GM12892 (cell line): ENCODE results near the gene GSTA4.

Experiments used
- DNase-seq: peaks from one replicate; pipeline ENCODE4 v3.0.0; 2011; ENCODE audit not compliant: insufficient read length
- FAIRE-seq: peaks from 2 replicates; lab custom pipeline; 2011; peaks lifted over from hg19 to GRCh38; lab: Jason Lieb, UNC
- POLR2A ChIP-seq: IDR thresholded peaks from 2 replicates; pipeline ENCODE4 v1.6.1; 2011; ENCODE audit warnings: low read depth, low read length, control low read depth
- POLR2AphosphoS5 ChIP-seq: IDR thresholded peaks from 2 replicates; pipeline ENCODE4 v1.6.1; 2011; ENCODE audit warnings: low read depth, low read length, control low read depth
- TAF1 ChIP-seq: IDR thresholded peaks from 2 replicates; pipeline ENCODE4 v1.6.1; 2011; ENCODE audit warnings: low read depth, mild to moderate bottlenecking, control low read depth, low read length, borderline replicate concordance

The GSTA4 gene

GRCh38 chr6:53029761-53030160, 34.7 kb upstream of the GSTA4 start:
- DNase-seq (no peak), FAIRE-seq (no peak)
- TF ChIP-seq POLR2AphosphoS5 (no peak), POLR2A (no peak), TAF1 (no peak)

GRCh38 chr6:53029257-53029656, 34.2 kb upstream of the GSTA4 start:
- TF ChIP-seq POLR2A (no peak), POLR2AphosphoS5 (no peak), TAF1 (no peak)
- no peak for DNase-seq
- no peak for FAIRE-seq

- TF ChIP-seq TAF1: no peak
- no peak for TF ChIP-seq POLR2AphosphoS5
- TF ChIP-seq POLR2A: no peak
- no peak for FAIRE-seq
- DNase-seq: no peak
Measured at GRCh38 chr6:53028467-53028866, 33.4 kb upstream of the GSTA4 start.

- no peak for DNase-seq
- FAIRE-seq: no peak
- no peak for TF ChIP-seq TAF1
- no peak for TF ChIP-seq POLR2A
- TF ChIP-seq POLR2AphosphoS5: no peak
Measured at GRCh38 chr6:53027131-53027718, 32.1 kb upstream of the GSTA4 start.

- FAIRE-seq: no peak
- DNase-seq: no peak
- no peak for TF ChIP-seq POLR2A
- TF ChIP-seq TAF1: no peak
- TF ChIP-seq POLR2AphosphoS5: no peak
Measured at GRCh38 chr6:53026526-53026925, 31.4 kb upstream of the GSTA4 start.

- no peak for DNase-seq
- FAIRE-seq: no peak
- TF ChIP-seq POLR2AphosphoS5 (no peak), TAF1 (no peak), POLR2A (no peak)
Measured at GRCh38 chr6:53023323-53023722, 28.2 kb upstream of the GSTA4 start.

- no peak for FAIRE-seq
- DNase-seq: no peak
- no peak for TF ChIP-seq POLR2AphosphoS5
Measured at GRCh38 chr6:53020005-53020744, 25.1 kb upstream of the GSTA4 start.

- FAIRE-seq (no peak), DNase-seq (no peak)
- no peak for TF ChIP-seq POLR2A
- no peak for TF ChIP-seq POLR2AphosphoS5
- TF ChIP-seq TAF1: no peak
Measured at GRCh38 chr6:53018446-53018845, 23.4 kb upstream of the GSTA4 start.

- TF ChIP-seq POLR2A (no peak), POLR2AphosphoS5 (no peak)
- DNase-seq (no peak), FAIRE-seq (no peak)
Measured at GRCh38 chr6:53015486-53015885, 20.4 kb upstream of the GSTA4 start.

- TF ChIP-seq POLR2A (no peak), POLR2AphosphoS5 (no peak), TAF1 (no peak)
- DNase-seq (no peak), FAIRE-seq (no peak)
Measured at GRCh38 chr6:53014744-53015143, 19.7 kb upstream of the GSTA4 start.

GRCh38 chr6:53014063-53014462, 19.0 kb upstream of the GSTA4 start:
- no peak for TF ChIP-seq POLR2AphosphoS5
- DNase-seq (no peak), FAIRE-seq (no peak)

- no peak for DNase-seq
- TF ChIP-seq POLR2A (no peak), POLR2AphosphoS5 (no peak), TAF1 (no peak)
- no peak for FAIRE-seq
Measured at GRCh38 chr6:53011979-53012378, 16.9 kb upstream of the GSTA4 start.
